GM19240 (cell line): ENCODE results near the gene LYPD4.
A peak's percentile ranks its signal among the peaks of the same experiment; 100 is the strongest.

ENCODE experiments used
- DNase-seq: peaks from one replicate; pipeline ENCODE4 v3.0.0; 2011; ENCODE audit warnings: low spot score; ENCODE audit not compliant: insufficient read length

LYPD4 gene

DNA sequence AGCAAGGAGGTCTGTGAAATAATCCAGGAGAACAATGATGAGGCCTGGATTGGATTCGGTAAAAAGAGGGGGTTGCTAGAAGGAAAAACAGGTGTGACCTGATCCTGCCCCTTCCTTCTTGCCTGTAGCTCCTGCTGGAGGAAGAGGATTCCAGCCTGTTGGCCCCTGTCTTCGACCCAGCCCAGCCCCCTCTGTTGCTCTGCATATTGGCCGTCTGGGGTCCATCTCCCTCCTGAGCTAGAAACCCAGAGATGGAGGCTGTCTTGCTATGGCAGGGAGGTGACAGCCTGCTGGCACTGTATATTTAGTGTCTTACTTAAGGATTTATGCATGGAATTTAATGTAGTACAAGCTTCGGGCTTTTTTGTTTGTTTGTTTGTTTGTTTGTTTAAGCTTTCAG, 7.0 kb upstream of the LYPD4 start:
- no peak for DNase-seq

GRCh38 chr19:41850381-41850780, 5.9 kb upstream of the LYPD4 start:
- DNase-seq: no peak

GRCh38 chr19:41849067-41849466, 4.6 kb upstream of the LYPD4 start:
- DNase-seq: no peak

- no peak for DNase-seq
Observed at GRCh38 chr19:41848666-41849065, 4.2 kb upstream of the LYPD4 start.

GRCh38 chr19:41847351-41848105, 3.0 kb upstream of the LYPD4 start:
- DNase-seq: no peak

GRCh38 chr19:41845051-41845590, 638 bp upstream of the LYPD4 start:
- no peak for DNase-seq

- DNase-seq: no peak
Observed at GRCh38 chr19:41845001-41845050, 343 bp upstream of the LYPD4 start, which contains the start of gene DMRTC2. Gene DMRTC2 (plus strand): TSS chr19:41845042. CDS start chr19:41847429, 2,387 bp downstream.

DNA sequence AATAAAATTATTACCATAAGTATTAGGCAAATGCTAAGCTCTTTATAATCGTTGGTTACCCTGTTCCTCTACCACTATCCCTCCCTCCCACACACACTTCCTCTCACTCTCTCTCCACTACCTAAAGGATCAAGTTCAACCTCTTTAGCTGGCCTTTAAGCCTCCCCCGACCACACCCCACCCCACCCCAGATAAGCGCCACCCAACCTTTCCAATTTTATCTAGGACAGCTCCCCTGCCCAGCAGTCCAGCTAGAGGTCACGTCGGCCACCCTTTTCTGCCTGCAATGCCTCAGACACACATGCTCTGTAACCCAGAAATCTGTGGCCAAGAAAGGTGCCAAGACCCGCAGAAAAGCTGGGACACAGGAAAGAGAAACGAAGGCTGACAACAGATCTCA, 1.1 kb downstream of the LYPD4 start:
- no peak for DNase-seq

GRCh38 chr19:41839211-41839610, 5.3 kb downstream of the LYPD4 start:
- no peak for DNase-seq

DNA sequence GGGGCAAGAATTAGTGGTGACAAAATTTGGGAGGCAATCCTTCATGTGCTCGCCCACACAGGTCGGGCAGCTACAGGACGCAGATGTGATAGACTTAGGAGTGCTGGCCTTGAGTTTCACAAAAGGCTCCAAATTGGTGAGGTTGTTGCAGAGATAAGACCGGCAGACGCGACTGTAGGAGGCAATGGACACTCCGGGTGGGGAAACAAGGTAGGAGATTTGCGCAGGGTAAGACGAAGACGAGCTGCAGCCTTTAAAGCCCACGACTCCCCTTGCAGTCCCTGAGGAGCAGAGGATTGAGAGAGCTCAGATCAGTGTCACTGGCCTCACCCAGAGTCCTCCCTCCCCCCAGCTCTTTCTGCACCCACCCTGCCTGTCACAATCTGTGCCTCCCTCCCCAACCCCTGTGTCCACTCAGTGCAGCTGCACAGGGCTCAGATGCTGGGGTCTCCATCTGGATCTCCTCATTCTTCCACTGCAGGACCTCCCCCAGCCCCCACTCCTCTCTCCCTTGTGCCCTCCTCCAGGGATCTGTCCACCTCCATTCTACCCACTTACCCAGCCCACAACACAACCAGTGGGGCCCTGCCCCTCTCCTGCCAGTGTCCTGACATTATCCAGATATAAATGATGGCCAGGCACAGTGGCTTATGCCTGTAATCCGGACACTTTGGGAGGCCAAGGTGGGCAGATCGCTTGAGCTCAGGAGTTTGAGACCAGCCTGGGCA, 6.3 kb downstream of the LYPD4 start:
- no peak for DNase-seq

GRCh38 chr19:41821003-41821735, 23.3 kb downstream of the LYPD4 start:
- peak; percentile 47 for DNase-seq

GRCh38 chr19:41816761-41817160, 27.7 kb downstream of the LYPD4 start:
- DNase-seq: no peak

DNA sequence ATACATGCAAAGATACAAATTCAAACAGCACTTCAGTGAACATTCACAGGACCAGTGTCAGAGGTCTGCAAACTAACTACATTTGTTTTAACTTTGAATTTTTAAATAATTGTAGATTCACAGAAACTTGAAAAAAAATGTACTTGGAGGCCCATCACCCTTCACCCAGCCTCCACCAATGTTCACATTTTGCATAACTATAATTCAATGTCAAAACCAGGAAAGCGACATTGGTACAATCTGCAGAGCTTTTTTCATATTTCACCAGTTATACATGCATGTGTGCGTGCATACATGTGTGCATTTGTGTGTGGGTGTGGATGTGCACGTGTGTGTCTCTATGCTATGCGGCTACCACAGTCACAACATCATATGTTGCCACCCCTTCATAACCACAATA, 29.2 kb downstream of the LYPD4 start:
- DNase-seq: no peak

- DNase-seq: no peak
Observed at GRCh38 chr19:41813911-41814310, 30.6 kb downstream of the LYPD4 start.

GRCh38 chr19:41811981-41812380, 32.5 kb downstream of the LYPD4 start:
- DNase-seq: no peak

- no peak for DNase-seq
Observed at GRCh38 chr19:41811036-41811435, 33.4 kb downstream of the LYPD4 start.

GRCh38 chr19:41810301-41810700, 34.2 kb downstream of the LYPD4 start:
- no peak for DNase-seq

- no peak for DNase-seq
Observed at GRCh38 chr19:41808663-41809566, 35.6 kb downstream of the LYPD4 start.

- DNase-seq: no peak
Observed at GRCh38 chr19:41807176-41807575, 37.3 kb downstream of the LYPD4 start.

- no peak for DNase-seq
Observed at GRCh38 chr19:41804336-41804735, 40.1 kb downstream of the LYPD4 start.

DNA sequence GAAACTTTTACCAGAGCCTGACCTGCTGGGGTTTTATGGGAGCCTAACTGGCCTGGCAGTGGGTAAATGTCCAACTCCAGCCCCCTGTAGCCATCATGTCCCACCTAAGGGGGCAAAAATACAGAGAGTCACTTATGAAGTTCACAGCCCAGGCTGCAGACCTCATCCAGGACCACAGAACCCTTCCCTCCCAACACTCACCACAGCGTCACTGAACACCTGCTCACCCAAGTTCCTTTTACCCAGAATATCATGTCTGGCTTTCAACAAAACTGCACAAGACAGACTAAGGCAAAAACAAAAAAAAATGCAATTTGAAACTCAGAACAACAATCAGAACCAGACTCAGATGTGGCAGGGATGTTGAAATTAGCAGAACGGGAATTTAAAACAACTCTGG, 41.7 kb downstream of the LYPD4 start:
- no peak for DNase-seq

DNA sequence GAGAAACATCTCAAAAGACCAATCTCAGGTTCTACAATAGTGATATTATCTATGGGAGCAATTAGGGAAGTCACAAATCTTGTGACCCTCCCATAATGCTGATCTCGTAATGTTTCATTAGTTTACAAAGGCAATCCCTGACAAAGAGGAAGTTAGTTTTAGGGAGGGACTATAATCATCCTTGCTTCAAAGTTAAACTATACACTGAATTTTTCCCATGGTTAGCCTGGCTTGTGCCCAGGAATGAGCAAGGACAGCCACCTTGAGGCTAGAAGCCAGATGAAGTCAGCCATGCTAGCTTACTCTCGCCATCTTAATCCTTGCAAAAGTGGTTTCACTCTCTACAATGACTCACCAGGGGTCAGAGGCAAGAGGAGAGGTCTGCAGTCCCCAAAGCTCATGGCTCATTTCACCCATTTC, 42.7 kb downstream of the LYPD4 start:
- no peak for DNase-seq
